Inflammatory macrophage (primary cell): ENCODE measurements around the gene DIS3L2.

ENCODE experiments used
- DNase-seq, 2 donors: peaks; one replicate each; pipeline ENCODE4 v3.0.0-alpha.2; 2020 to 2022

Gene DIS3L2

GRCh38 chr2:232280341-232280740 is 318.8 kb downstream of the DIS3L2 start:
- no peak for DNase-seq

- no peak for DNase-seq
These were observed 320.5 kb downstream of the DIS3L2 start for GRCh38 chr2:232281858-232282507.

GRCh38 chr2:232282508-232283055 is 321.1 kb downstream of the DIS3L2 start:
- no peak for DNase-seq

GRCh38 chr2:232286001-232286868 is 324.7 kb downstream of the DIS3L2 start:
- DNase-seq = no peak

- DNase-seq = no peak
These were observed 325.8 kb downstream of the DIS3L2 start for GRCh38 chr2:232287316-232287715.

GRCh38 chr2:232288489-232289030 is 327.0 kb downstream of the DIS3L2 start:
- no peak for DNase-seq

GRCh38 chr2:232290668-232291067 is 329.2 kb downstream of the DIS3L2 start:
- DNase-seq = no peak

GRCh38 chr2:232291343-232291742 is 329.8 kb downstream of the DIS3L2 start:
- DNase-seq = no peak

GRCh38 chr2:232292395-232293154 is 331.1 kb downstream of the DIS3L2 start:
- peak; percentile 70 to 71 for DNase-seq

- no peak for DNase-seq
These were observed 331.7 kb downstream of the DIS3L2 start for GRCh38 chr2:232293191-232293590.

GRCh38 chr2:232295971-232296370 is 334.5 kb downstream of the DIS3L2 start:
- DNase-seq = no peak

- no peak for DNase-seq
These were observed 335.4 kb downstream of the DIS3L2 start for GRCh38 chr2:232296776-232297525.

- no peak for DNase-seq
These were observed 337.6 kb downstream of the DIS3L2 start for GRCh38 chr2:232299084-232299483.

- DNase-seq = no peak
These were observed 338.6 kb downstream of the DIS3L2 start for GRCh38 chr2:232299927-232300674.

- peak in 1 of 2 donors; percentile 13 for DNase-seq
These were observed 339.4 kb downstream of the DIS3L2 start for GRCh38 chr2:232300894-232301387.

- no peak for DNase-seq
These were observed 342.7 kb downstream of the DIS3L2 start for GRCh38 chr2:232304236-232304635.

GRCh38 chr2:232306741-232307305 is 345.3 kb downstream of the DIS3L2 start:
- DNase-seq = no peak

GRCh38 chr2:232307854-232308253 is 346.3 kb downstream of the DIS3L2 start:
- DNase-seq = no peak

GRCh38 chr2:232308986-232309385 is 347.5 kb downstream of the DIS3L2 start:
- DNase-seq = no peak

GRCh38 chr2:232309592-232309991 is 348.1 kb downstream of the DIS3L2 start:
- DNase-seq = no peak

GRCh38 chr2:232310121-232310520 is 348.6 kb downstream of the DIS3L2 start:
- no peak for DNase-seq
